Measurements from ENCODE around the gene PPBP. TPM values are rescaled to one million over a fixed set of nuclear protein-coding genes. Genes with fewer than 3 reads are reported as not detected.

Gene PPBP, protein sequence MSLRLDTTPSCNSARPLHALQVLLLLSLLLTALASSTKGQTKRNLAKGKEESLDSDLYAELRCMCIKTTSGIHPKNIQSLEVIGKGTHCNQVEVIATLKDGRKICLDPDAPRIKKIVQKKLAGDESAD
- total RNA-seq = 1.6 TPM

DNA sequence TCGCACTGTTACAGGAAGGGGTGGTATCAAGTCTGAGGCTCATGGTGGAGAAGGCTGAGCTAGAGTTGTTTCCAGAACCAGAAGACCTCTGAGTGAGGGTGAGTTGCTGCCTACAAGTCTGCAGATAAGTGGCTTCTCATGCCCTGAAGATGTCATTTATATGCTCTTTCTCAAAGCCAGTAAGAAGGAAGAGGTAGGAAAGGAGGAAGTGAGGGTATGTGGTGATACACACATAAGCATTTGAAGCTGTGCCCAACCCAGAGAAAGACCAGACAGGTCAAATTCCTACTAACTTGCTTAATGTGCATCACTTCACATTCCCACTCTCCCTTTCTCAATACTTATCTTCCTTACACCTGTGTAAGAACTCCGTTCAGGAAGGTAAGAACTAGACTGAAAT is at the start of gene PPBP:
Gene PPBP, minus strand, starts transcription at position 130 of the 400 bp plus-strand sequence. Its CDS starts 87 bp downstream, at position 43.

DNA sequence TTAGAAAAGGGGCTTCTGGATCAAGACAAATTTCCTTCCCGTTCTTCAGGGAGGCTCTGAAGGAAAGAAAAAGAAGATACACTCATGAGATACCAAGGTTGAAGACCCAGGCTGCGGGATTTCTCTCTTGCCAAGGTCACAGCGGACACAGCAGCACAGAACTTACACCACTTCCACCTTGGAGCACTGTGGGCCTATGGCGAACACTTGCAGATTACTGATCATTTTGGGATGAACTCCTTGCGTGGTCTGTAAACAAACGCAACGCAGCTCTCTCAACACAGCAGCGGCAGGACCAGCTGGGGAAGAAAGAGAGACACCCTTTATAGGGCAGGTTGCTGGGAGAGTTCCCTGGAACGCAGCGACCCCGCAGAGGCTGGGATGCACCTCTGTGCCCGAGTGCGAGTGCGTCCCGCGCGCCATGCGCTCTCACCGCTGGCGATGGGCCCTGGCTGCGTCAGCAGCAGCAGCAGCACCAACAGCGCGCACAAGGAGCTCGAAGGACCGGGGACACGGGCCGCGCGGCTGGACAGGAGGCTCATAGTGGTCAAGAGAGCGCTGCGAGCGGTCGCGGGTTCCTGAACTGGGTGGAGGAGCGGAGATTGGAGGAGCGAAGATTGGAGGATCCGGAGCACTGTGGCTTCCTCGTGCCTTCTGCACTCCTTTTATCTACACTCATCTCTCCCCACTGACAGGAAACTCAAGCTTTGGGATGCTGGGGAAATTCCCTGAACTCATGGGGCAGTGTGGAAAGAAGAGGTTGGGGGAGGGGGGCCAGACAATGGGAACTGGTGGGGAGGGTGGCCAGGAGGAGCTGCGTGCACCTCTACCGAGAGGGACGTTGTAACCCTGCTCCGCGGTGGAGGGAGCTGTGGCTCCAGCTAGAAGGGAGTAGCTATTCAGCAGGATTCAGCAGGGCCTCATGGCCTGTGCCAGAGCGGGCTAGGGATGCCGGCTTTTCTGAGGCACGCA is 10.3 kb upstream of the PPBP start, which contains the start of gene CXCL5:
Gene CXCL5, minus strand, starts transcription at position 638 of the 972 bp plus-strand sequence. Its CDS starts 96 bp downstream, at position 542.

Small RNA genes within 50 kb of the gene (small RNA-seq; reads per million reads assigned to genes)
- gene RN7SL218P (ENCODE audit: low replicate concordance) = not detected

Other genes starting within 250 kb of the PPBP start
- gene CXCL8, start 247.6 kb downstream of the PPBP start, total RNA-seq = not detected
- gene CXCL6, start 151.5 kb downstream of the PPBP start, total RNA-seq = 0.31 TPM
- gene PF4V1, start 134.9 kb downstream of the PPBP start, total RNA-seq = not detected
- gene CXCL1, start 118.8 kb downstream of the PPBP start, total RNA-seq = not detected
- gene PF4, start 6.2 kb downstream of the PPBP start, total RNA-seq = 1.3 TPM
- gene CXCL5, start 10.5 kb upstream of the PPBP start, total RNA-seq = not detected
- not detected for gene CXCL3, start 50.5 kb upstream of the PPBP start, total RNA-seq
- 0.63 TPM for gene CXCL2, start 111.0 kb upstream of the PPBP start, total RNA-seq
- 43.8 TPM for gene MTHFD2L, start 169.9 kb upstream of the PPBP start, total RNA-seq

Measured in parietal lobe (tissue), 2 donors.